ENCODE measurements around the gene SH2D4B.
A peak's percentile ranks its signal among the peaks of the same experiment; 100 is the strongest.

SH2D4B gene

DNA sequence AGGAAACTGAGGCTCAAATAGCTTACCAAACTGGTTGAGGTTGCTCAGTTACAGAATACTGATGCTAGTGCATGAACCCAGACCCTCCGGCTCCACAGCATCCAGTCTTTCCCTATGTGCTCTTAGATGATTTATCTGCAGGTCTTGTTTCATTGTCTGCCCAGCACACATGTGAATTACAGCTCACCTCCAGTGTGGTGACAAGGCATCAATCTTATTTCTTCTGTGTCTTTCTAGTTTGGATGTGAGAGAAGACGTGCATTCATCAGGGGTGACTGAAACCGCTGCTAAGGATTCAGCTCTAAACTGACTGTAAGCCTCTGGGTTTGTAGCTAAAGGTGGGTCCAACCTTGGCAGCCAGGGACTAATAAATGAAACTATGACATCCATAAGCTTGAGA is 123.8 kb downstream of the SH2D4B start:
- TF ChIP-seq, protein P1, sequence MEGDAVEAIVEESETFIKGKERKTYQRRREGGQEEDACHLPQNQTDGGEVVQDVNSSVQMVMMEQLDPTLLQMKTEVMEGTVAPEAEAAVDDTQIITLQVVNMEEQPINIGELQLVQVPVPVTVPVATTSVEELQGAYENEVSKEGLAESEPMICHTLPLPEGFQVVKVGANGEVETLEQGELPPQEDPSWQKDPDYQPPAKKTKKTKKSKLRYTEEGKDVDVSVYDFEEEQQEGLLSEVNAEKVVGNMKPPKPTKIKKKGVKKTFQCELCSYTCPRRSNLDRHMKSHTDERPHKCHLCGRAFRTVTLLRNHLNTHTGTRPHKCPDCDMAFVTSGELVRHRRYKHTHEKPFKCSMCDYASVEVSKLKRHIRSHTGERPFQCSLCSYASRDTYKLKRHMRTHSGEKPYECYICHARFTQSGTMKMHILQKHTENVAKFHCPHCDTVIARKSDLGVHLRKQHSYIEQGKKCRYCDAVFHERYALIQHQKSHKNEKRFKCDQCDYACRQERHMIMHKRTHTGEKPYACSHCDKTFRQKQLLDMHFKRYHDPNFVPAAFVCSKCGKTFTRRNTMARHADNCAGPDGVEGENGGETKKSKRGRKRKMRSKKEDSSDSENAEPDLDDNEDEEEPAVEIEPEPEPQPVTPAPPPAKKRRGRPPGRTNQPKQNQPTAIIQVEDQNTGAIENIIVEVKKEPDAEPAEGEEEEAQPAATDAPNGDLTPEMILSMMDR (IDR thresholded peaks at IDR 0.05; ENCODE audit: insufficient read depth, low read length) = no peak
- TF ChIP-seq GABPA (IDR thresholded peaks at IDR 0.05; ENCODE audit: low read depth) = no peak
- TF ChIP-seq, protein P2, sequence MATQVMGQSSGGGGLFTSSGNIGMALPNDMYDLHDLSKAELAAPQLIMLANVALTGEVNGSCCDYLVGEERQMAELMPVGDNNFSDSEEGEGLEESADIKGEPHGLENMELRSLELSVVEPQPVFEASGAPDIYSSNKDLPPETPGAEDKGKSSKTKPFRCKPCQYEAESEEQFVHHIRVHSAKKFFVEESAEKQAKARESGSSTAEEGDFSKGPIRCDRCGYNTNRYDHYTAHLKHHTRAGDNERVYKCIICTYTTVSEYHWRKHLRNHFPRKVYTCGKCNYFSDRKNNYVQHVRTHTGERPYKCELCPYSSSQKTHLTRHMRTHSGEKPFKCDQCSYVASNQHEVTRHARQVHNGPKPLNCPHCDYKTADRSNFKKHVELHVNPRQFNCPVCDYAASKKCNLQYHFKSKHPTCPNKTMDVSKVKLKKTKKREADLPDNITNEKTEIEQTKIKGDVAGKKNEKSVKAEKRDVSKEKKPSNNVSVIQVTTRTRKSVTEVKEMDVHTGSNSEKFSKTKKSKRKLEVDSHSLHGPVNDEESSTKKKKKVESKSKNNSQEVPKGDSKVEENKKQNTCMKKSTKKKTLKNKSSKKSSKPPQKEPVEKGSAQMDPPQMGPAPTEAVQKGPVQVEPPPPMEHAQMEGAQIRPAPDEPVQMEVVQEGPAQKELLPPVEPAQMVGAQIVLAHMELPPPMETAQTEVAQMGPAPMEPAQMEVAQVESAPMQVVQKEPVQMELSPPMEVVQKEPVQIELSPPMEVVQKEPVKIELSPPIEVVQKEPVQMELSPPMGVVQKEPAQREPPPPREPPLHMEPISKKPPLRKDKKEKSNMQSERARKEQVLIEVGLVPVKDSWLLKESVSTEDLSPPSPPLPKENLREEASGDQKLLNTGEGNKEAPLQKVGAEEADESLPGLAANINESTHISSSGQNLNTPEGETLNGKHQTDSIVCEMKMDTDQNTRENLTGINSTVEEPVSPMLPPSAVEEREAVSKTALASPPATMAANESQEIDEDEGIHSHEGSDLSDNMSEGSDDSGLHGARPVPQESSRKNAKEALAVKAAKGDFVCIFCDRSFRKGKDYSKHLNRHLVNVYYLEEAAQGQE (IDR thresholded peaks at IDR 0.05; ENCODE audit: insufficient replicate concordance, low read depth) = no peak
- no peak for TF ChIP-seq POLR2AphosphoS5 (IDR thresholded peaks at IDR 0.05; ENCODE audit: low read depth)
- no peak for TF ChIP-seq SPI1 (IDR thresholded peaks at IDR 0.05; ENCODE audit: borderline replicate concordance, low read depth)
- Histone ChIP-seq H3K27me3 (ENCODE audit: insufficient read depth, poor library complexity, severe bottlenecking) (no peaks in the 10 kb centered on the region), H3K4me3 (replicated peaks; ENCODE audit: insufficient read depth, low read length) (no peak overlapping the region), H3K27ac (replicated peaks) (no peak overlapping the region)
- no peak for DNase-seq (ENCODE audit: low read depth in 1 of 2, low spot score in 1 of 2)

DNA sequence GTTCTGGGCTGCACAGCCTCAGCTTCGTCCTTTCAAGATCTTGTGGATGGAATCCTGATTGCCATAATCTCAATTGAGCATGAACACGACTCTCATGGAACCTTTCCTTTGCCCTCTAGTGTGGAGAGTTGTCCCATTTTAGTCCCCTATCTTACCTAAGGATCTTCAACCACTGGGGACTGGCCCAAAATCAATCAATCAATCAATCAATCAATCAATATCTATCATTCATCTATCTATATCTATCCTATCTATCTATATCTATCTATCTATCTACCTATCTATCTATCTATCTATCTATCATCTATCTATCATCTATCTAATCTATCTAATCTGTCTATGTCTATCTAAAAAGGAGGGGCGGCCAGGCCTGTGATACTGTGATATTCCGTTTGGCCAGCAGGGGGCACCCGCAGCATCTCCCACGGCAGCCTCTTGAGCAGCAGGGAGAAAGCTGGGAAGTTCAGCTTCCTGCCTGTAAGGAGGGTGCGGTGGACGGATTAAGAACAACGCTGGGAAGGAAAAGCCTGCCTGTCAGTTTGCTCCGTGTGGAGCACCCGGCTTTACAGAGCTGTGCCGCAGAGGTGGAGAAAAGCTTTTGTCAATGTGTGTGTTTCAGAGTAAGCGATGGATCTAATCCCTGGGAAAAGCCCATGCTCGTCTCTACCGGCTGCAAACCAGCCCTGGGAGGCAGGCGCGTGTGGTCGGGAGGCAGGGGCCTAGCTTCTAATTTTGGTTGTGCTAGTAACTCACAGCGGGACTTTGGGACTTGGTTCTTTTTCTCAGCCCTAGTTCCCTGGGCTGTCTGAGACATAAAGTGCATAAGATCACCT is 124.9 kb downstream of the SH2D4B start:
- DNase-seq (ENCODE audit: low read depth in 1 of 2, low spot score in 1 of 2) = peak; percentile 59 to 76
- no peak overlapping the region for H3K27ac ChIP-seq (replicated peaks)
- H3K4me3 ChIP-seq (replicated peaks; ENCODE audit: insufficient read depth, low read length) = peak overlapping the region; percentile 31
- no peaks in the 10 kb centered on the region for H3K27me3 ChIP-seq (ENCODE audit: insufficient read depth, poor library complexity, severe bottlenecking)
- no peak for TF ChIP-seq POLR2AphosphoS5 (IDR thresholded peaks at IDR 0.05; ENCODE audit: low read depth)
- TF ChIP-seq, protein P2 (IDR thresholded peaks at IDR 0.05; ENCODE audit: insufficient replicate concordance, low read depth) = no peak
- no peak for TF ChIP-seq GABPA (IDR thresholded peaks at IDR 0.05; ENCODE audit: low read depth)
- TF ChIP-seq SPI1 (IDR thresholded peaks at IDR 0.05; ENCODE audit: borderline replicate concordance, low read depth) = no peak
- TF ChIP-seq, protein P1 (IDR thresholded peaks at IDR 0.05; ENCODE audit: insufficient read depth, low read length) = peak; percentile 25

DNA sequence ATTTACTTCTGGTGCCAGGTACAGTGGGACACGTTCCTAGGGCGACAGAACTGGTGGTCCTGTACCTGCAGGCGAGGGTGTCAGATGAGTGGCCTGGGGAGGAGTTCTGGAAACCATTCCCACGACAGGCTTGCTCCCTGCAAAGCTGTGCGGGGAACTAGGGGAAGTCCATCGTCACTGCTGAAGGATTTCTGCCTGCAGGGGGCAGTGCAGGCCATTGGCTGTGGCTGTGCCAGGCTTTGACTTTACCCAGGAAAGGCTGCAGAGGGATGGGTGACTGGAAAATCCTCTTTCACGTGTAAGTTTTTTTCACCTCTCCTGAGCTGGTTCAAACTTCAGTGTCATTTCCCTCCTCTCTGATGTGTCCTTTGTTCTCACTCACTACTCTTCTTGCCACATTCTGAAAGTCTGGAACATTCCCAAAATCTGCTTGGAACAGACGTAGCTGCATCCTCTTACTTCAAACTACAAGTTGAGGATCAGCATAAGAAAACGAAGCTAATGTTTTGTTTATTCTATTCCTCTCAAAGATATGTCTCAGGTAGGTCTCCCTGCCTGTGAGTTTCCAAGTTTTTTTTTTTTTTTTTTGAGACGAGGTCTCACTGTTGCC is 126.5 kb downstream of the SH2D4B start:
- H3K27ac ChIP-seq (replicated peaks) = no peak overlapping the region
- H3K27me3 ChIP-seq (ENCODE audit: insufficient read depth, poor library complexity, severe bottlenecking) = no peaks in the 10 kb centered on the region
- no peak overlapping the region for H3K4me3 ChIP-seq (replicated peaks; ENCODE audit: insufficient read depth, low read length)
- TF ChIP-seq SPI1 (IDR thresholded peaks at IDR 0.05; ENCODE audit: borderline replicate concordance, low read depth) = peak; percentile 39; the same call in 1 of the 2 replicates
- TF ChIP-seq GABPA (IDR thresholded peaks at IDR 0.05; ENCODE audit: low read depth) = no peak
- TF ChIP-seq, protein P1 (IDR thresholded peaks at IDR 0.05; ENCODE audit: insufficient read depth, low read length) = peak; percentile 70
- peak; percentile 23 to 69 for DNase-seq (ENCODE audit: low read depth in 1 of 2, low spot score in 1 of 2)

Data from HL-60 (cell line).